Measurements from ENCODE around the gene RNASEH1.
A peak's percentile ranks its signal among the peaks of the same experiment; 100 is the strongest.

The RNASEH1 gene

GRCh38 chr2:3547915-3548314, 10.2 kb downstream of the RNASEH1 start:
- no peak for DNase-seq

- no peak for DNase-seq
Measured at GRCh38 chr2:3545788-3546478, 12.2 kb downstream of the RNASEH1 start.

GRCh38 chr2:3543023-3543683, 15.0 kb downstream of the RNASEH1 start:
- DNase-seq, result no peak

- DNase-seq, result no peak
Measured at GRCh38 chr2:3542107-3542506, 16.0 kb downstream of the RNASEH1 start.

GRCh38 chr2:3539836-3540235, 18.3 kb downstream of the RNASEH1 start:
- DNase-seq, result no peak

- peak; percentile 17 for DNase-seq
Measured at GRCh38 chr2:3536682-3537632, 21.2 kb downstream of the RNASEH1 start.

- DNase-seq, result peak; percentile 37
Measured at GRCh38 chr2:3535794-3536681, 22.1 kb downstream of the RNASEH1 start.

- no peak for DNase-seq
Measured at GRCh38 chr2:3535467-3535793, 22.7 kb downstream of the RNASEH1 start.

- no peak for DNase-seq
Measured at GRCh38 chr2:3534251-3534814, 23.8 kb downstream of the RNASEH1 start.

- no peak for DNase-seq
Measured at GRCh38 chr2:3533836-3534235, 24.3 kb downstream of the RNASEH1 start.

- no peak for DNase-seq
Measured at GRCh38 chr2:3532941-3533340, 25.2 kb downstream of the RNASEH1 start.

- DNase-seq, result no peak
Measured at GRCh38 chr2:3529316-3530025, 28.7 kb downstream of the RNASEH1 start.

GRCh38 chr2:3527886-3528785, 30.0 kb downstream of the RNASEH1 start:
- DNase-seq, result no peak

- no peak for DNase-seq
Measured at GRCh38 chr2:3526871-3527270, 31.3 kb downstream of the RNASEH1 start.

GRCh38 chr2:3523551-3524041, 34.5 kb downstream of the RNASEH1 start:
- DNase-seq, result peak; percentile 44

- DNase-seq, result no peak
Measured at GRCh38 chr2:3522961-3523421, 35.1 kb downstream of the RNASEH1 start.

- no peak for DNase-seq
Measured at GRCh38 chr2:3520591-3520990, 37.5 kb downstream of the RNASEH1 start.

- peak; percentile 88 for DNase-seq
Measured at GRCh38 chr2:3519255-3520205, 38.6 kb downstream of the RNASEH1 start, which contains the start of gene ADI1. Gene ADI1, minus strand, starts transcription at chr2:3519531. Its CDS starts 44 bp downstream, at chr2:3519487.

Measured in suppressor macrophage treated with lipopolysaccharide for 4 hours (primary cell).